ENCODE data around the gene MGA. TPM values are rescaled to one million over a fixed set of nuclear protein-coding genes. Genes with fewer than 3 reads are reported as not detected.
A peak's percentile ranks its signal among the peaks of the same experiment; 100 is the strongest.

Gene MGA
- total RNA-seq, 1 experiment from 2014 or later: 35.9 TPM

DNA sequence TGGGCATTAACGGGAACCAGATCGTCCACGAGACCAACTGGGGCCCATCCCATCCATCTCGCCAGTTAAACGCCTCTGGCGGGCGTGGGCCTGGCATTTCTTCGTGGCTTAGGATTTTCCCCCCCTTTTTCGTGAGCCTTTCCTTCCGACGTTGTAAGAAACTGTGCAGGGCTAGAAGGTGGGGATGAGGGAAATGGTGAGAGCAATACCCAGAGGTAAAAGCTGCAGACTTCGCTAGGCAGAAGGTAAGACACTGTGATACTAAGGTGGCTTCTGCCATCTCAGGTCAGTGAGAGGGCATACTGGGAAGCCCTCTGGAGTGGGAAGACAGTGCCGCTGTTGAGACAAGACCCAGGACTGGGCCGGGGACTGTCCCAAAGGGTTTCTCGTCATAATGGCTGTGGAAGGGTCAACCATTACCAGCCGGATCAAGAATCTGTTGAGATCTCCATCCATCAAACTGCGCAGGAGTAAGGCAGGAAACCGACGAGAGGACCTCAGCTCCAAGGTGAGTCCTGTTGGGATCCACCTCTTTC is 114.7 kb downstream of the MGA start:
- ATAC-seq (no peak), DNase-seq (ENCODE audit: low spot score) (no peak)
- CTCF ChIA-PET: interaction anchor here (0.8 to 4.5 kb wide), 44 partner anchors 9 to 443 kb away, joined by 3 to 158 read pairs (median 4); partner anchors contain the start of genes EHD4, JMJD7, MGA and NUSAP1
- peaks cover 43% of the 10 kb centered on the region for H3K4me1 Mint-ChIP-seq
- H3K27ac Mint-ChIP-seq: peak overlapping the region; percentile 89
- TF ChIP-seq, protein P1, sequence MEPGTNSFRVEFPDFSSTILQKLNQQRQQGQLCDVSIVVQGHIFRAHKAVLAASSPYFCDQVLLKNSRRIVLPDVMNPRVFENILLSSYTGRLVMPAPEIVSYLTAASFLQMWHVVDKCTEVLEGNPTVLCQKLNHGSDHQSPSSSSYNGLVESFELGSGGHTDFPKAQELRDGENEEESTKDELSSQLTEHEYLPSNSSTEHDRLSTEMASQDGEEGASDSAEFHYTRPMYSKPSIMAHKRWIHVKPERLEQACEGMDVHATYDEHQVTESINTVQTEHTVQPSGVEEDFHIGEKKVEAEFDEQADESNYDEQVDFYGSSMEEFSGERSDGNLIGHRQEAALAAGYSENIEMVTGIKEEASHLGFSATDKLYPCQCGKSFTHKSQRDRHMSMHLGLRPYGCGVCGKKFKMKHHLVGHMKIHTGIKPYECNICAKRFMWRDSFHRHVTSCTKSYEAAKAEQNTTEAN (CRISPR knock-in tag; IDR thresholded peaks at IDR 0.05): no peak
- 0 out of 2 replicates have a peak, but pooled peaks have one; percentile 16 for TF ChIP-seq FOXP1 (CRISPR knock-in tag; IDR thresholded peaks at IDR 0.05; ENCODE audit: borderline replicate concordance)
- TF ChIP-seq, protein P2, sequence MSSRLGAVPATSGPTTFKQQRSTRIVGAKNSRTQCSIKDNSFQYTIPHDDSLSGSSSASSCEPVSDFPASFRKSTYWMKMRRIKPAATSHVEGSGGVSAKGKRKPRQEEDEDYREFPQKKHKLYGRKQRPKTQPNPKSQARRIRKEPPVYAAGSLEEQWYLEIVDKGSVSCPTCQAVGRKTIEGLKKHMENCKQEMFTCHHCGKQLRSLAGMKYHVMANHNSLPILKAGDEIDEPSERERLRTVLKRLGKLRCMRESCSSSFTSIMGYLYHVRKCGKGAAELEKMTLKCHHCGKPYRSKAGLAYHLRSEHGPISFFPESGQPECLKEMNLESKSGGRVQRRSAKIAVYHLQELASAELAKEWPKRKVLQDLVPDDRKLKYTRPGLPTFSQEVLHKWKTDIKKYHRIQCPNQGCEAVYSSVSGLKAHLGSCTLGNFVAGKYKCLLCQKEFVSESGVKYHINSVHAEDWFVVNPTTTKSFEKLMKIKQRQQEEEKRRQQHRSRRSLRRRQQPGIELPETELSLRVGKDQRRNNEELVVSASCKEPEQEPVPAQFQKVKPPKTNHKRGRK (CRISPR knock-in tag; IDR thresholded peaks at IDR 0.05; ENCODE audit: borderline replicate concordance): no peak
- no peak for TF ChIP-seq TEAD1 (CRISPR knock-in tag; IDR thresholded peaks at IDR 0.05)
- TF ChIP-seq, protein P3, sequence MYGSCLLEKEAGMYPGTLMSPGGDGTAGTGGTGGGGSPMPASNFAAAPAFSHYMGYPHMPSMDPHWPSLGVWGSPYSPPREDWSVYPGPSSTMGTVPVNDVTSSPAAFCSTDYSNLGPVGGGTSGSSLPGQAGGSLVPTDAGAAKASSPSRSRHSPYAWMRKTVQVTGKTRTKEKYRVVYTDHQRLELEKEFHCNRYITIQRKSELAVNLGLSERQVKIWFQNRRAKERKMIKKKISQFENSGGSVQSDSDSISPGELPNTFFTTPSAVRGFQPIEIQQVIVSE (CRISPR knock-in tag; IDR thresholded peaks at IDR 0.05; ENCODE audit: borderline replicate concordance): no peak
- no peak for TF ChIP-seq NR1H2 (CRISPR knock-in tag; IDR thresholded peaks at IDR 0.05)
- no peak for TF ChIP-seq JUN (CRISPR knock-in tag; IDR thresholded peaks at IDR 0.05)
- peak overlapping the region; percentile 86 for H3K4me3 Mint-ChIP-seq
- H3K36me3 Mint-ChIP-seq: no peaks in the 10 kb centered on the region
- no peaks in the 10 kb centered on the region for H3K27me3 Mint-ChIP-seq (ENCODE audit: low read depth)
- POLR2A ChIA-PET: interaction anchor here (1.3 to 2.4 kb wide), 9 partner anchors 32 to 214 kb away, joined by 3 to 15 read pairs (median 5); partner anchors contain the start of genes EHD4 and JMJD7
- H3K9me3 Mint-ChIP-seq: no peaks in the 10 kb centered on the region

DNA sequence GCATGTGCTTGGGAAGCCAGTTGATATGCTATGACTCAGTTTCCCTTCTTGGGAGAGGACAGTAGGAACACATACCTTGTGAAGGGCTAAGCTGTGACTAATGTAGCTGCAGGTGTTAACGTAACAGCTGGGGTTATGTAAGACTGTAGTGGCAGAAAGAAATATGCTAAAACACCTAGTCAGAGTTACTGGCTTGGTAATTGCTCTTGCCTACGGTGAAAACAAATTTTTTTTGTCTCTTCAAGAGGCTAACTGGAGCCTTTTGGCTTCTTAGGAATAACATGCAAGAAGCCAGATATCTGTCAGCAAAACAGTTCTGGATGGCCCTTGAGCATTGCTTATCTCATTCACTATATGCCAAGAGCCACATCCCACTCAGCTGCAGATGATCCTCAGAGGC is 115.4 kb downstream of the MGA start:
- peak overlapping the region; percentile 89; the same call in 1 of the 2 replicates for H3K27ac Mint-ChIP-seq
- H3K4me3 Mint-ChIP-seq: peak overlapping the region; percentile 86
- DNase-seq (ENCODE audit: low spot score): no peak
- no peaks in the 10 kb centered on the region for H3K27me3 Mint-ChIP-seq (ENCODE audit: low read depth)
- H3K36me3 Mint-ChIP-seq: no peaks in the 10 kb centered on the region
- CTCF ChIA-PET: interaction anchor here (2.3 to 3.8 kb wide), 4 partner anchors 28 to 86 kb away, joined by 11 to 83 read pairs (median 42); partner anchors contain the start of gene JMJD7
- TF ChIP-seq, protein P4, sequence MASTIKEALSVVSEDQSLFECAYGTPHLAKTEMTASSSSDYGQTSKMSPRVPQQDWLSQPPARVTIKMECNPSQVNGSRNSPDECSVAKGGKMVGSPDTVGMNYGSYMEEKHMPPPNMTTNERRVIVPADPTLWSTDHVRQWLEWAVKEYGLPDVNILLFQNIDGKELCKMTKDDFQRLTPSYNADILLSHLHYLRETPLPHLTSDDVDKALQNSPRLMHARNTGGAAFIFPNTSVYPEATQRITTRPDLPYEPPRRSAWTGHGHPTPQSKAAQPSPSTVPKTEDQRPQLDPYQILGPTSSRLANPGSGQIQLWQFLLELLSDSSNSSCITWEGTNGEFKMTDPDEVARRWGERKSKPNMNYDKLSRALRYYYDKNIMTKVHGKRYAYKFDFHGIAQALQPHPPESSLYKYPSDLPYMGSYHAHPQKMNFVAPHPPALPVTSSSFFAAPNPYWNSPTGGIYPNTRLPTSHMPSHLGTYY (CRISPR knock-in tag; IDR thresholded peaks at IDR 0.05): no peak
- no peak for TF ChIP-seq ZNF232 (CRISPR knock-in tag; IDR thresholded peaks at IDR 0.05)
- TF ChIP-seq, protein P5, sequence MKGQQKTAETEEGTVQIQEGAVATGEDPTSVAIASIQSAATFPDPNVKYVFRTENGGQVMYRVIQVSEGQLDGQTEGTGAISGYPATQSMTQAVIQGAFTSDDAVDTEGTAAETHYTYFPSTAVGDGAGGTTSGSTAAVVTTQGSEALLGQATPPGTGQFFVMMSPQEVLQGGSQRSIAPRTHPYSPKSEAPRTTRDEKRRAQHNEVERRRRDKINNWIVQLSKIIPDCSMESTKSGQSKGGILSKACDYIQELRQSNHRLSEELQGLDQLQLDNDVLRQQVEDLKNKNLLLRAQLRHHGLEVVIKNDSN (CRISPR knock-in tag; IDR thresholded peaks at IDR 0.05): no peak
- TF ChIP-seq TP53 (CRISPR knock-in tag; IDR thresholded peaks at IDR 0.05): no peak
- TF ChIP-seq ZNF416 (CRISPR knock-in tag; IDR thresholded peaks at IDR 0.05): no peak
- TF ChIP-seq, protein P6, sequence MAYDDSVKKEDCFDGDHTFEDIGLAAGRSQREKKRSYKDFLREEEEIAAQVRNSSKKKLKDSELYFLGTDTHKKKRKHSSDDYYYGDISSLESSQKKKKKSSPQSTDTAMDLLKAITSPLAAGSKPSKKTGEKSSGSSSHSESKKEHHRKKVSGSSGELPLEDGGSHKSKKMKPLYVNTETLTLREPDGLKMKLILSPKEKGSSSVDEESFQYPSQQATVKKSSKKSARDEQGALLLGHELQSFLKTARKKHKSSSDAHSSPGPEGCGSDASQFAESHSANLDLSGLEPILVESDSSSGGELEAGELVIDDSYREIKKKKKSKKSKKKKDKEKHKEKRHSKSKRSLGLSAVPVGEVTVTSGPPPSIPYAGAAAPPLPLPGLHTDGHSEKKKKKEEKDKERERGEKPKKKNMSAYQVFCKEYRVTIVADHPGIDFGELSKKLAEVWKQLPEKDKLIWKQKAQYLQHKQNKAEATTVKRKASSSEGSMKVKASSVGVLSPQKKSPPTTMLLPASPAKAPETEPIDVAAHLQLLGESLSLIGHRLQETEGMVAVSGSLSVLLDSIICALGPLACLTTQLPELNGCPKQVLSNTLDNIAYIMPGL (CRISPR knock-in tag; IDR thresholded peaks at IDR 0.05): no peak
- ATAC-seq: no peak
- H3K9me3 Mint-ChIP-seq: no peaks in the 10 kb centered on the region
- POLR2A ChIA-PET: no interaction called here
- peaks cover 50% of the 10 kb centered on the region for H3K4me1 Mint-ChIP-seq

All from WTC11 (cell line).